Mucosa of descending colon (tissue), 3 donors: ENCODE measurements around the gene DNAH17. TPM values are rescaled to one million over a fixed set of nuclear protein-coding genes. Genes with fewer than 3 reads are reported as not detected.

Experiments used
- ATAC-seq: fragments of 200-7000 bp; cut with Tn5 transposase; one replicate; pipeline ENCODE4 v1.9.1; 2020; ENCODE audit warnings: mild to moderate bottlenecking, moderate library complexity
- DNase-seq, 3 donors: peaks; one replicate each; pipeline ENCODE4 v3.0.0-alpha.2; 2020
- H3K36me3 ChIP-seq: fragments of 200-600 bp; one replicate; pipeline ENCODE4 v1.8.0; 2021; ENCODE audit warnings: low read depth, mild to moderate bottlenecking
- H3K4me1 ChIP-seq: fragments of 200-600 bp; one replicate; pipeline ENCODE4 v1.8.0; 2021; ENCODE audit warnings: low read depth, mild to moderate bottlenecking
- H3K4me3 ChIP-seq: fragments of 200-600 bp; one replicate; pipeline ENCODE4 v1.8.0; 2021; ENCODE audit warnings: mild to moderate bottlenecking
- H3K9me3 ChIP-seq: fragments of 200-600 bp; one replicate; pipeline ENCODE4 v1.8.0; 2021; ENCODE audit warnings: mild to moderate bottlenecking
- CTCF ChIP-seq: fragments of 200-600 bp; IDR thresholded peaks from one replicate; pipeline ENCODE4 v1.8.0; 2022; ENCODE audit warnings: antibody characterized with exemption, mild to moderate bottlenecking
- intact Hi-C, 2 donors: fragments of 100-400 bp; cut with DNase I in 1 of 2; cut with micrococcal nuclease in 1 of 2; formaldehyde crosslinking; loops; one replicate each; pipeline versions ENCODE4 v1.11.0 to v1.11.1; 2022; cut with DNase I, micrococcal nuclease
- total RNA-seq, 3 donors: library from RNA; stranded (reverse); fragmentation: NEBNext Ultra II Directional in 2 of 3; extraction: Animal tissue kit (Norgen Biotek cat#: 25700) in 2 of 3; gene quantifications; one replicate each; pipeline versions ENCODE4 v1.2.1 to v1.2.4, GENCODE V29; 2021 to 2023
- donor health status: DM: no; HTN: no; CAD: no; lungs with moderate emphysema.
- donor health status: DM: no; HTN: no; CAD: no.
- donor health status: DM: no; HTN: yes; CAD: no.

The DNAH17 gene
- total RNA-seq, 3 donors from 2014 or later, result 0.06 to 0.17 TPM; not detected in 1

- Histone ChIP-seq H3K4me1 (no peaks in the 10 kb centered on the region), H3K9me3 (no peaks in the 10 kb centered on the region), H3K36me3 (no peaks in the 10 kb centered on the region), H3K4me3 (no peak overlapping the region)
- ATAC-seq, result no peak
- intact Hi-C loops, result no loop called here
- DNase-seq, result no peak
- no peak for TF ChIP-seq CTCF
These were observed 122.8 kb downstream of the DNAH17 start for GRCh38 chr17:78454346-78454745.

GRCh38 chr17:78451753-78452152 is 125.4 kb downstream of the DNAH17 start:
- Histone ChIP-seq H3K4me3 (no peak overlapping the region), H3K9me3 (no peaks in the 10 kb centered on the region), H3K4me1 (no peaks in the 10 kb centered on the region), H3K36me3 (no peaks in the 10 kb centered on the region)
- TF ChIP-seq CTCF, result no peak
- DNase-seq (no peak), ATAC-seq (no peak)
- intact Hi-C loops, result no loop called here

GRCh38 chr17:78450696-78451345 is 126.4 kb downstream of the DNAH17 start:
- no peak overlapping the region for H3K4me3 ChIP-seq
- no peaks in the 10 kb centered on the region for H3K36me3 ChIP-seq
- no peak for TF ChIP-seq CTCF
- no peak for DNase-seq
- no peak for ATAC-seq
- intact Hi-C loops, result no loop called here
- H3K4me1 ChIP-seq, result no peaks in the 10 kb centered on the region
- no peaks in the 10 kb centered on the region for H3K9me3 ChIP-seq

- DNase-seq (no peak), ATAC-seq (no peak)
- no peaks in the 10 kb centered on the region for H3K36me3 ChIP-seq
- no peak for TF ChIP-seq CTCF
- intact Hi-C loops, result no loop called here
- no peaks in the 10 kb centered on the region for H3K4me1 ChIP-seq
- H3K4me3 ChIP-seq, result no peak overlapping the region
- no peaks in the 10 kb centered on the region for H3K9me3 ChIP-seq
These were observed 127.1 kb downstream of the DNAH17 start for GRCh38 chr17:78449983-78450595.

GRCh38 chr17:78448356-78448993 is 128.7 kb downstream of the DNAH17 start:
- Histone ChIP-seq H3K4me3 (no peak overlapping the region), H3K4me1 (no peaks in the 10 kb centered on the region), H3K36me3 (no peaks in the 10 kb centered on the region), H3K9me3 (no peaks in the 10 kb centered on the region)
- no peak for TF ChIP-seq CTCF
- intact Hi-C loops, result no loop called here
- DNase-seq (no peak), ATAC-seq (no peak)
